Fibroblast of lung (primary cell): ENCODE results near the gene LRGUK. TPM values are rescaled to one million over a fixed set of nuclear protein-coding genes. Genes with fewer than 3 reads are reported as not detected.
A peak's percentile ranks its signal among the peaks of the same experiment; 100 is the strongest.

Experiments
- DNase-seq, 2 donors: peaks; one replicate each; pipeline versions ENCODE4 v3.0.0 to v3.0.0-alpha.2; 2010; ENCODE audit warnings: low read depth in 2 of 2
- H2AFZ ChIP-seq: 2 replicates; pipeline ENCODE4 v1.5.1; 2012; ENCODE audit warnings: low read length, control low read depth, inconsistent platforms
- H3K27ac ChIP-seq: 2 replicates; pipeline ENCODE4 v1.5.1; 2011; ENCODE audit warnings: low read length, control low read depth; ENCODE audit not compliant: insufficient read depth
- H3K27me3 ChIP-seq: 2 replicates; pipeline ENCODE4 v1.5.1; 2011; ENCODE audit warnings: mild to moderate bottlenecking, low read length; ENCODE audit not compliant: control insufficient read depth, insufficient read depth
- H3K36me3 ChIP-seq: 2 replicates; pipeline ENCODE4 v1.5.1; 2011; ENCODE audit warnings: low read length; ENCODE audit not compliant: control insufficient read depth, insufficient read depth
- H3K4me1 ChIP-seq: 2 replicates; pipeline ENCODE4 v1.5.1; 2011; ENCODE audit warnings: low read length; ENCODE audit not compliant: control insufficient read depth, insufficient read depth; ENCODE audit errors: extremely low read depth
- H3K4me2 ChIP-seq: 2 replicates; pipeline ENCODE4 v1.5.1; 2011; ENCODE audit warnings: low read length, control low read depth; ENCODE audit not compliant: insufficient read depth; ENCODE audit errors: extremely low read depth
- H3K4me3 ChIP-seq, 4 experiments: fragments of 200-600 bp in 1 of 4; sonication (generic) in 1 of 4; replicated peaks in 1 of 4; 2 replicates each; pipeline ENCODE4 v1.5.1; 2011 to 2016; ENCODE audit warnings: low read length in 4 of 4, low read depth in 3 of 4, mild to moderate bottlenecking in 3 of 4, control low read depth in 2 of 4, inconsistent platforms in 1 of 4, mixed read lengths in 1 of 4; ENCODE audit not compliant: insufficient read depth in 1 of 4; ENCODE audit errors: control extremely low read depth in 1 of 4
- H3K79me2 ChIP-seq: 2 replicates; pipeline ENCODE4 v1.5.1; 2012; ENCODE audit warnings: mild to moderate bottlenecking, low read length, inconsistent platforms; ENCODE audit not compliant: control insufficient read depth, insufficient read depth
- H3K9ac ChIP-seq: 2 replicates; pipeline ENCODE4 v1.5.1; 2011; ENCODE audit warnings: mild to moderate bottlenecking, low read length, control low read depth; ENCODE audit not compliant: insufficient read depth
- H3K9me3 ChIP-seq: 2 replicates; pipeline ENCODE4 v1.5.1; 2012; ENCODE audit warnings: low read depth, low read length; ENCODE audit not compliant: control insufficient read depth, insufficient read depth
- H4K20me1 ChIP-seq: 2 replicates; pipeline ENCODE4 v1.5.1; 2011; ENCODE audit warnings: low read length; ENCODE audit not compliant: control insufficient read depth, insufficient read depth; ENCODE audit errors: extremely low read depth
- CTCF ChIP-seq, 2 donors: IDR thresholded peaks in 1 of 2; conservative IDR thresholded peaks in 1 of 2; 1 replicate in 1 of 2; 2 replicates in 1 of 2; pipeline ENCODE4 v1.5.1; 2011 to 2012; ENCODE audit warnings: low read length in 2 of 2, control low read depth in 1 of 2, inconsistent platforms in 1 of 2, low read depth in 1 of 2, mild to moderate bottlenecking in 1 of 2
- EZH2 ChIP-seq: IDR thresholded peaks from 2 replicates; pipeline ENCODE4 v1.5.1; 2012; ENCODE audit warnings: low read length, control low read depth, mild to moderate bottlenecking; ENCODE audit errors: missing control alignments
- polyA plus RNA-seq, 2 donors: library from polyadenylated mRNA; depleted of rRNA in 1 of 2; stranded (reverse) in 1 of 2; unstranded in 1 of 2; fragments of >200 nt; gene quantifications; 2 replicates each; pipeline ENCODE4 v1.2.1, GENCODE V29; 2011 to 2012; ENCODE audit warnings: missing spikeins in 1 of 2
- total RNA-seq: library from RNA; depleted of rRNA; stranded (reverse); fragments of >200 nt; gene quantifications from 2 replicates; pipeline ENCODE4 v1.2.1, GENCODE V29; 2014

The LRGUK gene
- total and polyA plus RNA-seq, 2 donors (not counting 1 experiment from before 2014, with no cell fraction given), result 0.08 to 0.17 TPM

GRCh38 chr7:134297489-134297888 lies 170.3 kb downstream of the LRGUK start:
- Histone ChIP-seq H3K4me2 (no peak overlapping the region), H3K27ac (no peak overlapping the region), H3K4me3 (no peak overlapping the region), H2AFZ (no peak overlapping the region), H4K20me1 (no peaks in the 10 kb centered on the region), H3K4me1 (no peaks in the 10 kb centered on the region), H3K27me3 (no peaks in the 10 kb centered on the region), H3K9ac (no peak overlapping the region), H3K36me3 (no peaks in the 10 kb centered on the region), H3K79me2 (no peaks in the 10 kb centered on the region), H3K9me3 (no peaks in the 10 kb centered on the region)
- DNase-seq, result no peak
- TF ChIP-seq CTCF (conservative IDR thresholded peaks at IDR 0.05 in 1 of 2, IDR thresholded peaks at IDR 0.05 in 1 of 2; ENCODE audit: low read depth in 1 of 2, low read length in 2 of 2) (no peak), EZH2 (no peak)

GRCh38 chr7:134298902-134299683 lies 172.0 kb downstream of the LRGUK start:
- Histone ChIP-seq H3K4me2 (no peak overlapping the region), H4K20me1 (no peaks in the 10 kb centered on the region), H3K27me3 (no peaks in the 10 kb centered on the region), H3K79me2 (no peaks in the 10 kb centered on the region), H3K36me3 (no peaks in the 10 kb centered on the region), H3K9ac (no peak overlapping the region), H3K27ac (no peak overlapping the region), H3K4me1 (no peaks in the 10 kb centered on the region), H3K4me3 (no peak overlapping the region), H3K9me3 (no peaks in the 10 kb centered on the region), H2AFZ (no peak overlapping the region)
- no peak for TF ChIP-seq EZH2
- TF ChIP-seq CTCF (conservative IDR thresholded peaks at IDR 0.05 in 1 of 2, IDR thresholded peaks at IDR 0.05 in 1 of 2; ENCODE audit: low read depth in 1 of 2, low read length in 2 of 2), result no peak
- DNase-seq, result peak; percentile 38 to 81

- DNase-seq, result no peak
- Histone ChIP-seq H3K9me3 (no peaks in the 10 kb centered on the region), H3K79me2 (no peaks in the 10 kb centered on the region), H3K36me3 (peaks cover 4% of the 10 kb centered on the region), H3K4me2 (no peak overlapping the region), H3K4me1 (no peaks in the 10 kb centered on the region), H4K20me1 (no peaks in the 10 kb centered on the region), H3K27me3 (no peaks in the 10 kb centered on the region), H2AFZ (no peak overlapping the region), H3K27ac (no peak overlapping the region), H3K4me3 (no peak overlapping the region), H3K9ac (no peak overlapping the region)
- TF ChIP-seq CTCF (conservative IDR thresholded peaks at IDR 0.05 in 1 of 2, IDR thresholded peaks at IDR 0.05 in 1 of 2; ENCODE audit: low read depth in 1 of 2, low read length in 2 of 2) (no peak), EZH2 (no peak)
Observed at GRCh38 chr7:134300988-134301387, 173.8 kb downstream of the LRGUK start.
